Mesenchymal stem cell (in vitro differentiated cells and primary cell): ENCODE results near the gene C5orf15.

Experiments
- DNase-seq: peaks from one replicate; pipeline ENCODE4 v3.0.0-alpha.2; 2013
- H2AFZ ChIP-seq: one replicate; pipeline ENCODE4 v1.6.1; 2013; ENCODE audit warnings: low read depth, mild to moderate bottlenecking, control low read depth, inconsistent platforms, low read length, moderate library complexity
- H2AK5ac ChIP-seq: 2 replicates; pipeline ENCODE4 v1.6.1; 2013; ENCODE audit warnings: low read length, moderate library complexity, mild to moderate bottlenecking, inconsistent platforms; ENCODE audit not compliant: severe bottlenecking
- H2BK120ac ChIP-seq: one replicate; pipeline ENCODE4 v1.6.1; 2013; ENCODE audit warnings: low read depth, mild to moderate bottlenecking, inconsistent platforms, low read length, moderate library complexity
- H2BK12ac ChIP-seq, 2 experiments: one replicate each; pipeline ENCODE4 v1.6.1; 2013; ENCODE audit warnings: inconsistent platforms in 2 of 2, low read length in 2 of 2, mild to moderate bottlenecking in 2 of 2, moderate library complexity in 2 of 2, control low read depth in 1 of 2
- H2BK15ac ChIP-seq: one replicate; pipeline ENCODE4 v1.6.1; 2013; ENCODE audit warnings: mild to moderate bottlenecking, low read depth, inconsistent platforms; ENCODE audit not compliant: poor library complexity, severe bottlenecking
- H2BK5ac ChIP-seq: 2 replicates; pipeline ENCODE4 v1.6.1; 2013; ENCODE audit warnings: low read depth, mild to moderate bottlenecking, low read length, control low read depth, inconsistent platforms; ENCODE audit not compliant: poor library complexity, severe bottlenecking
- H3K14ac ChIP-seq, 2 experiments: one replicate each; pipeline ENCODE4 v1.6.1; 2013; ENCODE audit warnings: inconsistent platforms in 2 of 2, low read length in 2 of 2, control low read depth in 1 of 2, mild to moderate bottlenecking in 1 of 2, moderate library complexity in 1 of 2
- H3K18ac ChIP-seq, 2 experiments: one replicate each; pipeline ENCODE4 v1.6.1; 2013; ENCODE audit warnings: inconsistent platforms in 2 of 2, low read length in 2 of 2, control low read depth in 1 of 2, low read depth in 1 of 2, mild to moderate bottlenecking in 1 of 2
- H3K23ac ChIP-seq, 2 experiments: one replicate each; pipeline ENCODE4 v1.6.1; 2013; ENCODE audit warnings: inconsistent platforms in 2 of 2, low read length in 2 of 2, mild to moderate bottlenecking in 2 of 2, moderate library complexity in 2 of 2, control low read depth in 1 of 2
- H3K27ac ChIP-seq: 2 replicates; pipeline ENCODE4 v1.5.1; 2013; ENCODE audit warnings: mild to moderate bottlenecking, moderate library complexity, low read length, control low read depth, inconsistent platforms; ENCODE audit not compliant: poor library complexity, severe bottlenecking
- H3K27me3 ChIP-seq, 2 experiments: 2 replicates each; pipeline versions ENCODE4 v1.6.1 to v1.7.0; 2013; ENCODE audit warnings: low read length in 2 of 2, mild to moderate bottlenecking in 2 of 2, moderate library complexity in 2 of 2, control low read depth in 1 of 2, inconsistent platforms in 1 of 2; ENCODE audit not compliant: control insufficient read depth in 1 of 2, insufficient read depth in 1 of 2
- H3K36me3 ChIP-seq, 2 experiments: 2 replicates each; pipeline versions ENCODE4 v1.6.1 to v1.7.0; 2013; ENCODE audit warnings: low read length in 2 of 2, control low read depth in 1 of 2, inconsistent platforms in 1 of 2, low read depth in 1 of 2, mild to moderate bottlenecking in 1 of 2; ENCODE audit not compliant: insufficient read depth in 2 of 2, control insufficient read depth in 1 of 2
- H3K4ac ChIP-seq, 2 experiments: one replicate each; pipeline ENCODE4 v1.6.1; 2013; ENCODE audit warnings: inconsistent platforms in 2 of 2, low read length in 2 of 2, mild to moderate bottlenecking in 2 of 2, moderate library complexity in 2 of 2, control low read depth in 1 of 2, low read depth in 1 of 2
- H3K4me1 ChIP-seq: 2 replicates; pipeline ENCODE4 v1.6.1; 2013; ENCODE audit warnings: low read depth, low read length, control low read depth; ENCODE audit not compliant: control insufficient read depth, insufficient read depth
- H3K4me2 ChIP-seq: 2 replicates; pipeline ENCODE4 v1.6.1; 2013; ENCODE audit warnings: low read length, mild to moderate bottlenecking, inconsistent platforms; ENCODE audit not compliant: poor library complexity, severe bottlenecking
- H3K4me3 ChIP-seq, 2 experiments: 2 replicates each; pipeline versions ENCODE4 v1.5.1 to v1.7.0; 2013; ENCODE audit warnings: low read length in 2 of 2, mild to moderate bottlenecking in 2 of 2, control low read depth in 1 of 2, low read depth in 1 of 2; ENCODE audit not compliant: insufficient read depth in 1 of 2
- H3K79me1 ChIP-seq: replicated peaks from 2 replicates; pipeline ENCODE4 v1.6.1; 2013; ENCODE audit warnings: mild to moderate bottlenecking, control low read depth, low read length, inconsistent platforms; ENCODE audit not compliant: poor library complexity, severe bottlenecking
- H3K9ac ChIP-seq: 2 replicates; pipeline ENCODE4 v1.7.0; 2013; ENCODE audit warnings: mild to moderate bottlenecking, low read length, moderate library complexity
- H3K9me3 ChIP-seq: 2 replicates; pipeline ENCODE4 v1.7.0; 2013; ENCODE audit warnings: mild to moderate bottlenecking, low read length; ENCODE audit not compliant: control insufficient read depth
- H4K8ac ChIP-seq: one replicate; pipeline ENCODE4 v1.6.1; 2013; ENCODE audit warnings: inconsistent platforms, mild to moderate bottlenecking, low read length, moderate library complexity
- H4K91ac ChIP-seq: one replicate; pipeline ENCODE4 v1.6.1; 2013; ENCODE audit warnings: mild to moderate bottlenecking, low read length, inconsistent platforms
- WGBS: methylation state at CpG from one replicate; pipeline ENCODE4 v1.1.7; 2013; ENCODE audit warnings: mixed read lengths; 5-methylcytosine and 5-hydroxymethylcytosine counted together

C5orf15 gene

DNA sequence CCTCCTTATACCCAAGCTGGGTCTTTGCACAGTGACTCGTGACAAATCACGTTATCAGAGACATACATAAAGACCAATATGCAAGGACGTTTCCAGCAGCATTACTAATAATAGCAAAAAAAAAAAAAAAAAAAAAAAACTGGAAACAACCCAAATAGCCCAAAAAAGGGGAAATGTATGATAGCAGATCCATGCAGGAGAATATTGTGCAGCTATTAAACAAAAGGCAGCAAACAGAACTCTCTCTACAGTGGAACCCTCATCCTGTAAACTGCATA lies 37.7 kb downstream of the C5orf15 start:
- WGBS: no CpG with 5 or more reads among the region's 3 CpGs
- H3K4me3 ChIP-seq: no peak overlapping the region
- H2BK5ac ChIP-seq: no peak overlapping the region
- no peak overlapping the region for H3K4me2 ChIP-seq
- H3K23ac ChIP-seq: no peak overlapping the region
- no peak overlapping the region for H2BK15ac ChIP-seq
- H2AK5ac ChIP-seq: no peak overlapping the region
- H4K8ac ChIP-seq: no peak overlapping the region
- H2AFZ ChIP-seq: no peak overlapping the region
- no peak overlapping the region for H3K14ac ChIP-seq
- H3K4ac ChIP-seq: no peak overlapping the region
- no peak overlapping the region for H2BK12ac ChIP-seq
- no peaks in the 10 kb centered on the region for H3K79me1 ChIP-seq
- no peak overlapping the region for H3K18ac ChIP-seq
- no peak overlapping the region for H2BK120ac ChIP-seq
- H3K27ac ChIP-seq: no peak overlapping the region
- no peak overlapping the region for H3K9ac ChIP-seq
- H3K27me3 ChIP-seq: peaks cover 0 to 45% of the 10 kb centered on the region in 2 experiments
- H3K9me3 ChIP-seq: no peaks in the 10 kb centered on the region
- no peak overlapping the region for H4K91ac ChIP-seq
- H3K36me3 ChIP-seq: peaks cover 0 to 4% of the 10 kb centered on the region in 2 experiments
- DNase-seq: no peak
- H3K4me1 ChIP-seq: peaks cover 31% of the 10 kb centered on the region

DNA sequence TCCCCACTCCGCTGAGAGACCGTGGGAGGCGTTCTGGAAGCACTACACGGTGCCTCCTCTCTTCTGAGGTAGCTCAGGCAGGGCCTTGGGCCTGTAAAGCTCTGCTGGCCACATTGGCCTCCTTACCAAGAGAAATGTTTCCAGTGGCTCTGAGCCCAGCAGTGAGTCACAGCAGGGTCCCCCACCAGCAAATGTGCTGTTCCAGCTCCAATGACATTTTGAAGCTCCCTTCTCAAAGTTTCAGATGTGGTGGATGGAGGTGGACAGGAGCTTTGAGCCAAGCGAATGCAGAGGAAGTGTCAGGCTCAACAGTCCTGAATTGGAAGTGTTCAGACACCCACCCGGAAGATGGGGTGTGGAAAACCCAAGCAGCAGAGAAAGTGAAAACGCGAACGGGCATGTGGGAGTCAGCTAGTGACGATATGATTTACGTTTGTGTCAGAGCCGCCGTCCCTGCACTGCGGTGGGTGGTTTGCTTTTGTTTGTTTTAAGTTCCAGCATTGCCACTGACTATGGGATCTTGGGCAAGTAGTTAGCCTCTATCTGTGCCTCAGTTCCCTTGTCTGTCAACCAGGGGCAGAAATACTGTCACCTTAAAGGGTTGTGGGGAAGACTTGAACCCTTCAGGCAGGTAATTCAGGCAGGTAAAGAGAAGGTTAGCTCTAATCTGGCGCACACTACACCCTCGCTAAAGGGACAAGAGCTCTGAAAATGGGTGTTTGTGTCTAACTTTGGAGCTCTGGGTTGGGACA lies 38.2 kb downstream of the C5orf15 start:
- H3K4me2 ChIP-seq: peak overlapping the region; percentile 25
- peaks cover 0 to 48% of the 10 kb centered on the region in 2 experiments for H3K27me3 ChIP-seq
- no peak overlapping the region for H3K23ac ChIP-seq
- no peak overlapping the region for H4K8ac ChIP-seq
- no peak overlapping the region for H2BK120ac ChIP-seq
- no peak overlapping the region for H2BK12ac ChIP-seq
- no peak overlapping the region for H3K4ac ChIP-seq
- peak overlapping the region in 1 of 2 experiments; percentile 11 for H3K4me3 ChIP-seq
- H3K79me1 ChIP-seq: no peaks in the 10 kb centered on the region
- H2AFZ ChIP-seq: no peak overlapping the region
- peaks cover 0 to 4% of the 10 kb centered on the region in 2 experiments for H3K36me3 ChIP-seq
- H3K27ac ChIP-seq: no peak overlapping the region
- H2BK5ac ChIP-seq: no peak overlapping the region
- no peak for DNase-seq
- H3K4me1 ChIP-seq: peaks cover 31% of the 10 kb centered on the region
- no peak overlapping the region for H2BK15ac ChIP-seq
- no peak overlapping the region for H3K9ac ChIP-seq
- H2AK5ac ChIP-seq: no peak overlapping the region
- no peak overlapping the region for H4K91ac ChIP-seq
- WGBS: 87% methylated on average over 16 of the region's 16 CpGs
- H3K9me3 ChIP-seq: no peaks in the 10 kb centered on the region
- H3K18ac ChIP-seq: no peak overlapping the region
- peak overlapping the region in 1 of 2 experiments; percentile 49 for H3K14ac ChIP-seq

DNA sequence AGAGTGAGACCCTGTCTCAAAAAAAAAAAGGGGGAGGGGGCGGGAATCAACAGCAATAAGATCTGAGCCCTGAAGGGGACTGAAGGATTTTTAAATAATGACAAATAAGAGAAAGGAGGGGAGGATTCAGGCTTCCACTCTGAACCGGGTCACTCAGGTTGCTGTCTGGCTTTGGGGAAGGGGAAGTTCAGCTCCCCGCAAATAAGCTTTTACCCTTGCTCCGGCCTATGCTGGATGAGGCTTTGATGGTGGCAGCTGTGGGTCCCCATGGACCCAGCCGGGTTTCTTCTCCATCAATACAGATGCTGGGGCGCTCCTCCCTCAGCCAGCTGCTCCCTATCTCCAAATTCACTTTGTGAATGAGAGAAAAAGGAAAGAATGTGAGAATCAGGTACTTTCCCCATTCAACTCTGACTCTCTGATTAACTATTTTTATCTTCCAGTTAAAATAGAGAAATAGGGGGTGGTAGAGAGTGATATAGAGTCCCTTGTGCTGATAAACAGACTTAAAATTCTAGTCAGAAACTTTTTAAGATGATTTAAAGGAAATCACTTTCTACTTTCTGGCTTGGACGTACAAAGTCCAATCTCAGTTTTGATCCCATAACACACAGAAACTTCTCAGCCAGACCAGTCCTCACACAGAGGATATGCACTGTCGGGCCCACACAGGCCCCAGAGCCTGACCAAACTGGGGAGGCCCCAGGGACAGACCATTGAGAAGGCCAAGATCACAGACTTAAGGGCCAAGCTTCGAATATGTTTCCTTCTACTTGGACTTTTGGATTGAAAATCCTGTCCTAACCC lies 39.6 kb downstream of the C5orf15 start:
- 86% methylated on average over 6 of the region's 9 CpGs for WGBS
- no peak overlapping the region for H3K4ac ChIP-seq
- no peak overlapping the region for H3K9ac ChIP-seq
- peaks cover 30% of the 10 kb centered on the region for H3K4me1 ChIP-seq
- no peak overlapping the region for H3K27ac ChIP-seq
- H3K9me3 ChIP-seq: no peaks in the 10 kb centered on the region
- no peak overlapping the region for H2BK120ac ChIP-seq
- no peak overlapping the region for H3K4me3 ChIP-seq
- H4K91ac ChIP-seq: no peak overlapping the region
- H2BK12ac ChIP-seq: no peak overlapping the region
- H2BK5ac ChIP-seq: no peak overlapping the region
- no peak overlapping the region for H3K14ac ChIP-seq
- no peak overlapping the region for H2BK15ac ChIP-seq
- H3K36me3 ChIP-seq: peaks cover 0 to 4% of the 10 kb centered on the region in 2 experiments
- no peak overlapping the region for H2AFZ ChIP-seq
- no peak overlapping the region for H3K18ac ChIP-seq
- H3K27me3 ChIP-seq: peaks cover 0 to 55% of the 10 kb centered on the region in 2 experiments
- H2AK5ac ChIP-seq: no peak overlapping the region
- H3K79me1 ChIP-seq: no peaks in the 10 kb centered on the region
- no peak overlapping the region for H3K4me2 ChIP-seq
- no peak for DNase-seq
- H4K8ac ChIP-seq: no peak overlapping the region
- H3K23ac ChIP-seq: no peak overlapping the region
